MM.1S (cell line): Measurements from ENCODE around the gene GTSE1.

ENCODE experiments used
- EZH2 ChIP-seq: fragments of 300-600 bp; sonication (generic); optimal IDR thresholded peaks from 2 replicates; pipeline ENCODE3; 2017; ENCODE audit warnings: low read depth, mild to moderate bottlenecking, antibody characterized with exemption, low read length, mixed read lengths
- TF ChIP-seq, protein P1 (sequence below): fragments of 300-600 bp; sonication (generic); IDR thresholded peaks from 2 replicates; pipeline ENCODE4 v1.5.1; 2016; ENCODE audit warnings: antibody characterized with exemption, low read length, mixed read lengths

DNA sequence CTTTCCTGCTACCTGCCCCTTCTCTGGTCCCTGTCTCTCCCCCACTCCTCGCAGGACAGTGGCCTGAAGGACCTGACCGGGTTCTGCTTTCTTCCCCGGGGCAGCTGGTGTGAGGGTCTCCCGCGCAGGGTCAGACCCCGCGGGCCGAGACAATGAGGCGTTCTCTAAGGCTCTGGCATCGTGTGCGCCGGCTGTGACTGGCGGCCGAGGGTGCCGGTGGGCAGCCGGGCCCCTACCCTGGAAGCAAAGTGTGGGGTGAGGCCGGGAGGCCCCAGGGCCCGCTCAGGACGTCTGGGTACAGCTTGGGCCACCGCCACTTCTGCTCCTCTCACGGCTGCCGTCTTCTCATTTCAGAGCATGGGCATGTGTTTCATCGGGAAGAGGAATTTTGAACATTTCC, 55.1 kb downstream of the GTSE1 start:
- TF ChIP-seq, protein P1, sequence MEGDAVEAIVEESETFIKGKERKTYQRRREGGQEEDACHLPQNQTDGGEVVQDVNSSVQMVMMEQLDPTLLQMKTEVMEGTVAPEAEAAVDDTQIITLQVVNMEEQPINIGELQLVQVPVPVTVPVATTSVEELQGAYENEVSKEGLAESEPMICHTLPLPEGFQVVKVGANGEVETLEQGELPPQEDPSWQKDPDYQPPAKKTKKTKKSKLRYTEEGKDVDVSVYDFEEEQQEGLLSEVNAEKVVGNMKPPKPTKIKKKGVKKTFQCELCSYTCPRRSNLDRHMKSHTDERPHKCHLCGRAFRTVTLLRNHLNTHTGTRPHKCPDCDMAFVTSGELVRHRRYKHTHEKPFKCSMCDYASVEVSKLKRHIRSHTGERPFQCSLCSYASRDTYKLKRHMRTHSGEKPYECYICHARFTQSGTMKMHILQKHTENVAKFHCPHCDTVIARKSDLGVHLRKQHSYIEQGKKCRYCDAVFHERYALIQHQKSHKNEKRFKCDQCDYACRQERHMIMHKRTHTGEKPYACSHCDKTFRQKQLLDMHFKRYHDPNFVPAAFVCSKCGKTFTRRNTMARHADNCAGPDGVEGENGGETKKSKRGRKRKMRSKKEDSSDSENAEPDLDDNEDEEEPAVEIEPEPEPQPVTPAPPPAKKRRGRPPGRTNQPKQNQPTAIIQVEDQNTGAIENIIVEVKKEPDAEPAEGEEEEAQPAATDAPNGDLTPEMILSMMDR: no peak
- TF ChIP-seq EZH2: no peak
